WTC11 (cell line): ENCODE measurements around the gene POU2F3. TPM values are rescaled to one million over a fixed set of nuclear protein-coding genes. Genes with fewer than 3 reads are reported as not detected.

ENCODE experiments used
- ATAC-seq: fragments of 200-7000 bp; cut with Tn5 transposase; 2 replicates; pipeline ENCODE4 v1.10.0; 2021; ENCODE audit warnings: mild to moderate bottlenecking, moderate library complexity
- CTCF ChIA-PET: fragments of 300-600 bp; sonication (Branson Sonifier 250); formaldehyde crosslinking; loops from one replicate; lab custom pipeline; 2021; ENCODE audit warnings: antibody characterized with exemption; lab: Charles Lee
- POLR2A ChIA-PET: fragments of 350-600 bp; sonication (Branson Sonifier 250); formaldehyde crosslinking; loops from one replicate; lab custom pipeline; 2021; ENCODE audit warnings: antibody characterized with exemption; lab: Charles Lee
- DNase-seq: peaks from one replicate; pipeline ENCODE4 v3.0.0; 2021; ENCODE audit warnings: low spot score
- H3K27ac Mint-ChIP-seq: 2 replicates; pipeline ENCODE4 v1.8.0; 2021; ENCODE audit warnings: mixed read lengths
- H3K27me3 Mint-ChIP-seq: 2 replicates; pipeline ENCODE4 v1.8.0; 2021; ENCODE audit warnings: low read depth, mild to moderate bottlenecking, moderate library complexity, mixed read lengths
- H3K36me3 Mint-ChIP-seq: 2 replicates; pipeline ENCODE4 v1.8.0; 2021; ENCODE audit warnings: mixed read lengths
- H3K4me1 Mint-ChIP-seq: 2 replicates; pipeline ENCODE4 v1.8.0; 2022; ENCODE audit warnings: mixed read lengths
- H3K4me3 Mint-ChIP-seq: 2 replicates; pipeline ENCODE4 v1.8.0; 2021; ENCODE audit warnings: mild to moderate bottlenecking, moderate library complexity, mixed read lengths
- H3K9me3 Mint-ChIP-seq: 2 replicates; pipeline ENCODE4 v1.8.0; 2021; ENCODE audit warnings: mixed read lengths
- CREB1 ChIP-seq: sonication (generic); formaldehyde crosslinking; IDR thresholded peaks from 2 replicates; pipeline ENCODE4 v1.8.0; 2023; ENCODE audit warnings: mild to moderate bottlenecking, missing genetic modification reagents
- ESRRA ChIP-seq: sonication (generic); formaldehyde crosslinking; IDR thresholded peaks from 2 replicates; pipeline ENCODE4 v1.8.1; 2022; ENCODE audit warnings: mild to moderate bottlenecking, missing genetic modification reagents, borderline replicate concordance
- FOXJ3 ChIP-seq: sonication (generic); formaldehyde crosslinking; IDR thresholded peaks from 2 replicates; pipeline ENCODE4 v1.9.0; 2021; ENCODE audit warnings: missing genetic modification reagents, mild to moderate bottlenecking, borderline replicate concordance
- GRHL2 ChIP-seq: fragments of 250-450 bp; sonication (Bioruptor Pico); IDR thresholded peaks from 2 replicates; pipeline ENCODE4 v1.8.0; 2022; ENCODE audit warnings: mild to moderate bottlenecking, moderate library complexity; ENCODE audit not compliant: insufficient replicate concordance, severe bottlenecking
- KAT7 ChIP-seq: sonication (generic); formaldehyde crosslinking; IDR thresholded peaks from 2 replicates; pipeline ENCODE4 v1.8.1; 2023; ENCODE audit warnings: missing genetic modification reagents, mild to moderate bottlenecking, borderline replicate concordance
- MAX ChIP-seq: sonication (generic); formaldehyde crosslinking; IDR thresholded peaks from 2 replicates; pipeline ENCODE4 v1.8.0; 2022; ENCODE audit warnings: mild to moderate bottlenecking, missing genetic modification reagents
- NR2C2 ChIP-seq: sonication (generic); formaldehyde crosslinking; IDR thresholded peaks from 2 replicates; pipeline ENCODE4 v1.8.0; 2022; ENCODE audit warnings: mild to moderate bottlenecking, missing genetic modification reagents
- NR3C1 ChIP-seq: sonication (generic); formaldehyde crosslinking; conservative IDR thresholded peaks from 2 replicates; pipeline ENCODE4 v1.8.1; 2023; ENCODE audit warnings: low read depth, mild to moderate bottlenecking, missing genetic modification reagents
- SOX15 ChIP-seq: fragments of 250-450 bp; sonication (Bioruptor Pico); IDR thresholded peaks from 2 replicates; pipeline ENCODE4 v1.9.0; 2021; ENCODE audit warnings: mild to moderate bottlenecking
- ZNF219 ChIP-seq: sonication (generic); formaldehyde crosslinking; IDR thresholded peaks from 2 replicates; pipeline ENCODE4 v1.8.0; 2023; ENCODE audit warnings: missing genetic modification reagents, mild to moderate bottlenecking, borderline replicate concordance
- ZNF281 ChIP-seq: sonication (generic); formaldehyde crosslinking; IDR thresholded peaks from 2 replicates; pipeline ENCODE4 v1.8.0; 2023; ENCODE audit warnings: mild to moderate bottlenecking, missing genetic modification reagents
- ZNF512 ChIP-seq: sonication (generic); formaldehyde crosslinking; IDR thresholded peaks from 2 replicates; pipeline ENCODE4 v1.8.1; 2022; ENCODE audit warnings: missing genetic modification reagents, borderline replicate concordance
- ZNF671 ChIP-seq: fragments of 250-450 bp; sonication (Bioruptor Pico); IDR thresholded peaks from 2 replicates; pipeline ENCODE4 v1.8.0; 2021; ENCODE audit warnings: mild to moderate bottlenecking
- total RNA-seq: library from RNA; stranded (reverse); gene quantifications from 3 replicates; pipeline ENCODE4 v1.2.3, GENCODE V29; 2021
- TF ChIP-seq, protein P1 (sequence below): fragments of 250-450 bp; sonication (Bioruptor Pico); IDR thresholded peaks from 2 replicates; pipeline ENCODE4 v2.1.2; 2022; ENCODE audit warnings: mild to moderate bottlenecking, moderate library complexity
- TF ChIP-seq, protein P2 (sequence below): sonication (generic); formaldehyde crosslinking; conservative IDR thresholded peaks from 2 replicates; pipeline ENCODE4 v1.8.1; 2022; ENCODE audit warnings: mild to moderate bottlenecking, missing genetic modification reagents
- TF ChIP-seq, protein P3 (sequence below): sonication (generic); formaldehyde crosslinking; IDR thresholded peaks from 2 replicates; pipeline ENCODE4 v1.8.0; 2023; ENCODE audit warnings: missing genetic modification reagents, mild to moderate bottlenecking, borderline replicate concordance
- TF ChIP-seq, protein P4 (sequence below): fragments of 250-450 bp; sonication (Bioruptor Pico); IDR thresholded peaks from 2 replicates; pipeline ENCODE4 v1.9.0; 2021; ENCODE audit warnings: mild to moderate bottlenecking
- TF ChIP-seq, protein P5 (sequence below): sonication (generic); formaldehyde crosslinking; IDR thresholded peaks from 2 replicates; pipeline ENCODE4 v1.8.0; 2022; ENCODE audit warnings: mild to moderate bottlenecking, missing genetic modification reagents
- TF ChIP-seq, protein P6 (sequence below): sonication (generic); formaldehyde crosslinking; IDR thresholded peaks from 2 replicates; pipeline ENCODE4 v1.8.1; 2023; ENCODE audit warnings: mild to moderate bottlenecking, missing genetic modification reagents, moderate library complexity

The POU2F3 gene
- total RNA-seq, 1 experiment from 2014 or later: 0.61 TPM

DNA sequence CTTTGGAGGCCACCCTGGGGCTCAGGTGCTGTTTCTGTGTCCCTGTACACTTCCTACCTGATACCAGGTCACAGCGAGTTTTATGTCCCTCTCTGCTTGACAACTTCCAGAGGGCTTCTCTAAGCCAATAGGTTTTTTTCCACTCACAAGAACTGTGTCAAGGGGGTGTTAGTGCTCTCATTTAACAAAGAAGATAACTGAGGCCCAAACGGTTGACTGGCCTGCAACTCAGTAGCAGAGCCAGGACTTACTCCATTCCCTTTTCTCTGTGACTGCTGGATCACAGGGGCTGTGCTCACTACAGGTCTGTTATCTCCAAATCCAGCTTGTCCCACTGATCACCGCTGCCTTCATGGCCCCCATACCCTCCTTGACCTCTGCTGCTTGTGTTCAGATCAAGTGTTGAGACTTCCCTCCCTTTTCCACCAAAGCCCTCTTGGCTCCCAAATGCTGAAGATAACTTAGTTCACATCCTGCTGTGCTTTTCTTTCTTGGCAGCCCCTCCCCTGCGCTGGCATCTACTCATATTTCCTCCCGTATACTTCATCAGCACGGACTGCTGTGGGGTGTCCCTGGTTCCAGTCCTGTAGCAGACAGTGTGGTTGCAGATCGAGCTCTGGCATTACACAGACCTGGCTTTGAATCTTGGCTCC is 41.3 kb downstream of the POU2F3 start:
- no peak overlapping the region for H3K27ac Mint-ChIP-seq
- CTCF ChIA-PET: interaction anchor here (3.3 kb wide), 1 partner anchor 22 kb away, joined by 10 read pairs; no protein-coding TSS in a partner anchor
- no peak for DNase-seq
- no peaks in the 10 kb centered on the region for H3K9me3 Mint-ChIP-seq
- no peak for TF ChIP-seq CREB1
- TF ChIP-seq NR3C1 (CRISPR knock-in tag): no peak
- TF ChIP-seq GRHL2 (CRISPR knock-in tag): no peak
- no peak for TF ChIP-seq ZNF219
- TF ChIP-seq, protein P1, sequence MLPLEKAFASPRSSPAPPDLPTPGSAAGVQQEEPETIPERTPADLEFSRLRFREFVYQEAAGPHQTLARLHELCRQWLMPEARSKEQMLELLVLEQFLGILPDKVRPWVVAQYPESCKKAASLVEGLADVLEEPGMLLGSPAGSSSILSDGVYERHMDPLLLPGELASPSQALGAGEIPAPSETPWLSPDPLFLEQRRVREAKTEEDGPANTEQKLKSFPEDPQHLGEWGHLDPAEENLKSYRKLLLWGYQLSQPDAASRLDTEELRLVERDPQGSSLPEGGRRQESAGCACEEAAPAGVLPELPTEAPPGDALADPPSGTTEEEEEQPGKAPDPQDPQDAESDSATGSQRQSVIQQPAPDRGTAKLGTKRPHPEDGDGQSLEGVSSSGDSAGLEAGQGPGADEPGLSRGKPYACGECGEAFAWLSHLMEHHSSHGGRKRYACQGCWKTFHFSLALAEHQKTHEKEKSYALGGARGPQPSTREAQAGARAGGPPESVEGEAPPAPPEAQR: no peak
- no peak for TF ChIP-seq ZNF281 (CRISPR knock-in tag)
- TF ChIP-seq KAT7 (CRISPR knock-in tag): no peak
- TF ChIP-seq, all 79 proteins: peak for 0
- no peak overlapping the region for H3K4me3 Mint-ChIP-seq
- peaks cover 12% of the 10 kb centered on the region for H3K4me1 Mint-ChIP-seq
- H3K36me3 Mint-ChIP-seq: no peaks in the 10 kb centered on the region
- ATAC-seq: no peak; the same call in 1 of the 2 replicates
- no peaks in the 10 kb centered on the region for H3K27me3 Mint-ChIP-seq
- POLR2A ChIA-PET: no interaction called here

DNA sequence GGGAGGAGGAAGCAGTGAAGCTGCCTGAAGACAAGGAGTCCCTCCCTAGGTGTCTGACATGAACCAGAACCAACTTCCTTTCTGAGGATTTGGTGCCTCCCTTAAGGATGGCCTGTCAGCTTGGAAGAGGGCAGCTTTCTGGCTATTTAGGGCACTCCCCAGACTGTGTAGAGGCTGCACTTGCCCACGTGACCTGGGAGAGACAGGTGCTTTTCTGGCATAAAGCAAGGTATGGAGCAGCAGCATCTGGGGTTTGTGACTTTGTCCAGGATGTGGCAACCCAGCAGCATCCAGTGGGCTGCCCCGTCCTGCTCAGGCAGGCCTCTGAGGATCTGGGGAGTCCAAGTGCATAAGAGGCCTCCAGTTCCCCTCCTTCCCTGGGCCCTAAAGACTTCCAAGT is 43.2 kb downstream of the POU2F3 start:
- Mint-ChIP-seq H3K9me3 (no peaks in the 10 kb centered on the region), H3K4me1 (peaks cover 12% of the 10 kb centered on the region), H3K27ac (no peak overlapping the region), H3K4me3 (no peak overlapping the region), H3K27me3 (no peaks in the 10 kb centered on the region), H3K36me3 (no peaks in the 10 kb centered on the region)
- ChIA-PET POLR2A (no interaction called here), CTCF (interaction anchor here (1.1 to 3.3 kb wide), 3 partner anchors 16 to 20 kb away, joined by 3 to 10 read pairs (median 5); no protein-coding TSS in a partner anchor)
- ATAC-seq (no peak), DNase-seq (no peak)
- TF ChIP-seq, protein P2, sequence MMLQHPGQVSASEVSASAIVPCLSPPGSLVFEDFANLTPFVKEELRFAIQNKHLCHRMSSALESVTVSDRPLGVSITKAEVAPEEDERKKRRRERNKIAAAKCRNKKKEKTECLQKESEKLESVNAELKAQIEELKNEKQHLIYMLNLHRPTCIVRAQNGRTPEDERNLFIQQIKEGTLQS (CRISPR knock-in tag): no peak
- TF ChIP-seq, protein P3, sequence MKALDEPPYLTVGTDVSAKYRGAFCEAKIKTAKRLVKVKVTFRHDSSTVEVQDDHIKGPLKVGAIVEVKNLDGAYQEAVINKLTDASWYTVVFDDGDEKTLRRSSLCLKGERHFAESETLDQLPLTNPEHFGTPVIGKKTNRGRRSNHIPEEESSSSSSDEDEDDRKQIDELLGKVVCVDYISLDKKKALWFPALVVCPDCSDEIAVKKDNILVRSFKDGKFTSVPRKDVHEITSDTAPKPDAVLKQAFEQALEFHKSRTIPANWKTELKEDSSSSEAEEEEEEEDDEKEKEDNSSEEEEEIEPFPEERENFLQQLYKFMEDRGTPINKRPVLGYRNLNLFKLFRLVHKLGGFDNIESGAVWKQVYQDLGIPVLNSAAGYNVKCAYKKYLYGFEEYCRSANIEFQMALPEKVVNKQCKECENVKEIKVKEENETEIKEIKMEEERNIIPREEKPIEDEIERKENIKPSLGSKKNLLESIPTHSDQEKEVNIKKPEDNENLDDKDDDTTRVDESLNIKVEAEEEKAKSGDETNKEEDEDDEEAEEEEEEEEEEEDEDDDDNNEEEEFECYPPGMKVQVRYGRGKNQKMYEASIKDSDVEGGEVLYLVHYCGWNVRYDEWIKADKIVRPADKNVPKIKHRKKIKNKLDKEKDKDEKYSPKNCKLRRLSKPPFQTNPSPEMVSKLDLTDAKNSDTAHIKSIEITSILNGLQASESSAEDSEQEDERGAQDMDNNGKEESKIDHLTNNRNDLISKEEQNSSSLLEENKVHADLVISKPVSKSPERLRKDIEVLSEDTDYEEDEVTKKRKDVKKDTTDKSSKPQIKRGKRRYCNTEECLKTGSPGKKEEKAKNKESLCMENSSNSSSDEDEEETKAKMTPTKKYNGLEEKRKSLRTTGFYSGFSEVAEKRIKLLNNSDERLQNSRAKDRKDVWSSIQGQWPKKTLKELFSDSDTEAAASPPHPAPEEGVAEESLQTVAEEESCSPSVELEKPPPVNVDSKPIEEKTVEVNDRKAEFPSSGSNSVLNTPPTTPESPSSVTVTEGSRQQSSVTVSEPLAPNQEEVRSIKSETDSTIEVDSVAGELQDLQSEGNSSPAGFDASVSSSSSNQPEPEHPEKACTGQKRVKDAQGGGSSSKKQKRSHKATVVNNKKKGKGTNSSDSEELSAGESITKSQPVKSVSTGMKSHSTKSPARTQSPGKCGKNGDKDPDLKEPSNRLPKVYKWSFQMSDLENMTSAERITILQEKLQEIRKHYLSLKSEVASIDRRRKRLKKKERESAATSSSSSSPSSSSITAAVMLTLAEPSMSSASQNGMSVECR (CRISPR knock-in tag): no peak
- TF ChIP-seq, protein P4, sequence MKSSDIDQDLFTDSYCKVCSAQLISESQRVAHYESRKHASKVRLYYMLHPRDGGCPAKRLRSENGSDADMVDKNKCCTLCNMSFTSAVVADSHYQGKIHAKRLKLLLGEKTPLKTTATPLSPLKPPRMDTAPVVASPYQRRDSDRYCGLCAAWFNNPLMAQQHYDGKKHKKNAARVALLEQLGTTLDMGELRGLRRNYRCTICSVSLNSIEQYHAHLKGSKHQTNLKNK: no peak
- TF ChIP-seq NR2C2 (no peak), ZNF671 (CRISPR knock-in tag) (no peak), MAX (no peak), FOXJ3 (CRISPR knock-in tag) (no peak), ESRRA (CRISPR knock-in tag) (no peak), ZNF512 (CRISPR knock-in tag) (no peak), SOX15 (CRISPR knock-in tag) (no peak)
- TF ChIP-seq, protein P5, sequence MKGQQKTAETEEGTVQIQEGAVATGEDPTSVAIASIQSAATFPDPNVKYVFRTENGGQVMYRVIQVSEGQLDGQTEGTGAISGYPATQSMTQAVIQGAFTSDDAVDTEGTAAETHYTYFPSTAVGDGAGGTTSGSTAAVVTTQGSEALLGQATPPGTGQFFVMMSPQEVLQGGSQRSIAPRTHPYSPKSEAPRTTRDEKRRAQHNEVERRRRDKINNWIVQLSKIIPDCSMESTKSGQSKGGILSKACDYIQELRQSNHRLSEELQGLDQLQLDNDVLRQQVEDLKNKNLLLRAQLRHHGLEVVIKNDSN: no peak
- TF ChIP-seq, protein P6, sequence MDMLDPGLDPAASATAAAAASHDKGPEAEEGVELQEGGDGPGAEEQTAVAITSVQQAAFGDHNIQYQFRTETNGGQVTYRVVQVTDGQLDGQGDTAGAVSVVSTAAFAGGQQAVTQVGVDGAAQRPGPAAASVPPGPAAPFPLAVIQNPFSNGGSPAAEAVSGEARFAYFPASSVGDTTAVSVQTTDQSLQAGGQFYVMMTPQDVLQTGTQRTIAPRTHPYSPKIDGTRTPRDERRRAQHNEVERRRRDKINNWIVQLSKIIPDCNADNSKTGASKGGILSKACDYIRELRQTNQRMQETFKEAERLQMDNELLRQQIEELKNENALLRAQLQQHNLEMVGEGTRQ (CRISPR knock-in tag): no peak
- TF ChIP-seq, protein P1: no peak
